NCI-H460 (cell line): Measurements from ENCODE around the gene SULT1B1. TPM values are rescaled to one million over a fixed set of nuclear protein-coding genes. Genes with fewer than 3 reads are reported as not detected.
A peak's percentile ranks its signal among the peaks of the same experiment; 100 is the strongest.

Source experiments
- DNase-seq: peaks from one replicate; pipeline ENCODE4 v3.0.0-alpha.2; 2016; ENCODE audit warnings: low read depth; ENCODE audit errors: extremely low read depth
- total RNA-seq: library from RNA; depleted of rRNA; stranded (reverse); fragments of >200 nt; shearing (Covaris generic); gene quantifications from 2 replicates; pipeline ENCODE4 v1.2.3, GENCODE V29; 2014; rRNA removed

The SULT1B1 gene
- total RNA-seq, 1 experiment from 2014 or later: under 0.01 TPM

DNA sequence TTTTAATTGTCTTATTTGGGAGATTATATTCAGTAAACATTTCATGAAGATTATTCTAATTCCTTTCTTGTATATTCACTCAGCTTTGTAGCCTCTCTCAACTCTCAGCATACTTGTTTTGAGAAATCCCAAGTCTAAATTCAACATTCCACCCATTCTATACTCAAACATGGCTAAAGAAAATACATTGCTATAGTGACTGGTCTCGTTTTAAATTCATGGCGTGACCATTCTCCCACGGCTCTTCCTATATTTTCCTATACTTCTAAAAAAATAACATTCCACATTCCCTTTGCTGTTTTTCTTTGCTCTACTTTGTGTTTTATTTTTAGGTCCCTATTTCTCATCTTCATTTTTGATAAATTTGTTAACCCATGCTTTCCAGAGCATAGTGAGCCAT is 58.2 kb downstream of the SULT1B1 start:
- no peak for DNase-seq

- DNase-seq: no peak
Observed at GRCh38 chr4:69701696-69702095, 58.7 kb downstream of the SULT1B1 start.

DNA sequence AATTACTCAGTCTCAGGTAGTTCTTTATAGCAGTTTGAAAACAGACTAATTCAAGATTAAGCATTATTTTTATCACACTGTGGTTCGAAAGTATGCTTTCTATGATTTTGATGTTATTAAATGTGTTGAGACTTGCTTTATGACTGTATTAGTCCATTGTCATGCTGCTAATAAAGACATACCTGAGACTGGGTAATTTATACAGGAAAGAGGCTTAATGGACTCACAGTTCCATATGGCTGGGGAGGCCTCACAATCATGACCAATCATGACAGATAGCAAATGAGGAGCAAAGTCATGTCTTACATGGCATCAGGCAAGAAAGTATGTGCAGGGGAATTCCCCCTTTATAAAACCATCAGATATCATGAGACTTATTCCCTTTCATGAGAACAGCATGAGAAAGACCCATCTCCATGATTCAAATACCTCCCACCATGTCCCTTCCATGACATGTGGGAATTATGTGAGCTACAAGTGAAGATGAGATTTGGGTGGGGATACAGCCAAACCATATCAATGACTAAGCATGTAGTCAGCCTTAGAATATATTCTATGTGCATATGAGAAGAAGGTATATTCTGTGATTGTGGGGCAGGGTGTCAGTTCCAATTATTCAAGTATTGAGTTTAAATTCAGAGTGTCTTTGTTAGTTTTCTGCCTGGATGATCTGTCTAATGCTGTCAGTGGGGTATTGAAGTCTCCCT is 62.7 kb downstream of the SULT1B1 start:
- DNase-seq: no peak

GRCh38 chr4:69689599-69689998 is 70.8 kb downstream of the SULT1B1 start:
- DNase-seq: peak; percentile 38

GRCh38 chr4:69684804-69685203 is 75.6 kb downstream of the SULT1B1 start:
- DNase-seq: no peak

Other genes with a start within 250 kb of the SULT1B1 start
- gene UGT2A2, start 121.0 kb downstream of the SULT1B1 start, total RNA-seq: not detected in 2 replicates
- gene UGT2A1, start 107.4 kb downstream of the SULT1B1 start, total RNA-seq: not detected in 2 replicates
- not detected in 2 replicates for gene SULT1E1, start 99.5 kb upstream of the SULT1B1 start, total RNA-seq
- not detected in 2 replicates for gene CSN1S1, start 170.4 kb upstream of the SULT1B1 start, total RNA-seq
- gene CSN2, start 205.1 kb upstream of the SULT1B1 start, total RNA-seq: not detected in 2 replicates
- gene STATH, start 235.3 kb upstream of the SULT1B1 start, total RNA-seq: not detected in 2 replicates